ENCODE measurements around the gene FOXI1. TPM values are rescaled to one million over a fixed set of nuclear protein-coding genes. Genes with fewer than 3 reads are reported as not detected.

FOXI1 gene
- total RNA-seq (2013): not detected
- polyA plus RNA-seq (not detected), polyA minus RNA-seq (not detected in 2 replicates), total RNA-seq (0.21 to 3.9 (median 2.3) reads per million in 11 experiments)

DNA sequence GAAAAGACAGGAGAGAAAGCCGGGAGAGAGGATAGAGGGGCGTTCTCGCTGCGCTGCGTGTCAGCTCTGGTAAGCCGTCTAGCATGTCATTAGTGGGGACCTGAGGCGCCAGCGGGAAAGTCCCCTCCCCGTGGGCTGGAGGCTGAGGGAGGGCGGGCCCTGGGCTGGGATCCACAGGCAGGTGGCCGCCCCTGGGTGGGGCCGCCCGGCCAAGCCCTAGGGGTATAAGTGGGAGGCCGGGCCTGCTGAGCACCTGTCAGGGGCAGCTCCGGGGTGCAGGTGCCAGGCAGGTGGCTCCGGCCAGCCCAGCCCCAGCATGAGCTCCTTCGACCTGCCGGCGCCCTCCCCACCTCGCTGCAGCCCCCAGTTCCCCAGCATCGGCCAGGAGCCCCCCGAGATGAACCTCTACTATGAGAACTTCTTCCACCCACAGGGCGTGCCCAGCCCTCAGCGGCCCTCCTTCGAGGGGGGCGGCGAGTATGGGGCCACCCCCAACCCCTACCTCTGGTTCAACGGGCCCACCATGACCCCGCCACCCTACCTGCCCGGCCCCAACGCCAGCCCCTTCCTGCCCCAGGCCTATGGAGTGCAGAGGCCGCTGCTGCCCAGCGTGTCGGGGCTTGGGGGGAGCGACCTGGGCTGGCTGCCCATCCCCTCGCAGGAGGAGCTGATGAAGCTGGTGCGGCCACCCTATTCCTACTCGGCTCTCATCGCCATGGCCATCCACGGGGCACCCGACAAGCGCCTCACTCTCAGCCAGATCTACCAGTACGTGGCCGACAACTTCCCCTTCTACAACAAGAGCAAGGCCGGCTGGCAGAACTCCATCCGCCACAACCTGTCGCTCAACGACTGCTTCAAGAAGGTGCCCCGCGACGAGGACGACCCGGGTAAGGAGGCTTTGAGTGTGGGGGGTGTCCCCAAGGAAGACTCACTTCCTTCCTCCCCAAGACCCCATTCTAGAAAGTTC, at the start of gene FOXI1:
FOXI1 (plus strand) TSS at position 256 of the 970 bp plus-strand sequence; CDS start at position 317, 61 bp downstream.
- TF ChIP-seq, protein P1, sequence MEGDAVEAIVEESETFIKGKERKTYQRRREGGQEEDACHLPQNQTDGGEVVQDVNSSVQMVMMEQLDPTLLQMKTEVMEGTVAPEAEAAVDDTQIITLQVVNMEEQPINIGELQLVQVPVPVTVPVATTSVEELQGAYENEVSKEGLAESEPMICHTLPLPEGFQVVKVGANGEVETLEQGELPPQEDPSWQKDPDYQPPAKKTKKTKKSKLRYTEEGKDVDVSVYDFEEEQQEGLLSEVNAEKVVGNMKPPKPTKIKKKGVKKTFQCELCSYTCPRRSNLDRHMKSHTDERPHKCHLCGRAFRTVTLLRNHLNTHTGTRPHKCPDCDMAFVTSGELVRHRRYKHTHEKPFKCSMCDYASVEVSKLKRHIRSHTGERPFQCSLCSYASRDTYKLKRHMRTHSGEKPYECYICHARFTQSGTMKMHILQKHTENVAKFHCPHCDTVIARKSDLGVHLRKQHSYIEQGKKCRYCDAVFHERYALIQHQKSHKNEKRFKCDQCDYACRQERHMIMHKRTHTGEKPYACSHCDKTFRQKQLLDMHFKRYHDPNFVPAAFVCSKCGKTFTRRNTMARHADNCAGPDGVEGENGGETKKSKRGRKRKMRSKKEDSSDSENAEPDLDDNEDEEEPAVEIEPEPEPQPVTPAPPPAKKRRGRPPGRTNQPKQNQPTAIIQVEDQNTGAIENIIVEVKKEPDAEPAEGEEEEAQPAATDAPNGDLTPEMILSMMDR (IDR thresholded peaks at IDR 0.05): no peak
- H3K4me3 ChIP-seq (replicated peaks in 1 of 3; ENCODE audit: low read depth in 2 of 3, low read length in 3 of 3): no peak within 1 kb of the TSS
- H3K4me1 ChIP-seq (ENCODE audit: control insufficient read depth in 1 of 2, insufficient read depth in 2 of 2, low read length in 2 of 2): peaks cover under 1 to 3% of the 10 kb centered on the region in 2 donors
- H4K20me1 ChIP-seq (ENCODE audit: insufficient read depth, low read length): no peaks in the 10 kb centered on the region
- WGBS (ENCODE audit: insufficient coverage): 75% methylated on average over 35 of the region's 53 CpGs
- no peak within 1 kb of the TSS for H3K9ac ChIP-seq (ENCODE audit: insufficient read depth, low read length, poor library complexity, severe bottlenecking)
- peak within 1 kb of the TSS in 2 of 7 donors; percentile 0 to 26 for H3K27ac Mint-ChIP-seq
- peak in 2 of 3 donors; percentile 23 to 26 for DNase-seq
- H2AFZ ChIP-seq (ENCODE audit: insufficient read depth, low read depth, low read length, poor library complexity, severe bottlenecking): no peak within 1 kb of the TSS
- no peaks in the 10 kb centered on the region for H3K79me2 ChIP-seq (ENCODE audit: insufficient read depth, low read length)
- no peaks in the 10 kb centered on the region for H3K9me3 ChIP-seq (replicated peaks in 1 of 2; ENCODE audit: control insufficient read depth in 1 of 2, insufficient read depth in 1 of 2, low read length in 2 of 2)
- intact Hi-C loops (cut with micrococcal nuclease): loop anchor here (10.0 kb wide), 2 partner anchors 239 to 309 kb away; no protein-coding TSS in a partner anchor
- peak within 1 kb of the TSS in 1 of 2 donors; percentile 30 for H3K4me3 Mint-ChIP-seq
- H3K9me3 Mint-ChIP-seq: peaks cover 0 to 2% (median 0%) of the 10 kb centered on the region in 7 donors
- H3K27me3 ChIP-seq (ENCODE audit: control insufficient read depth in 2 of 2, insufficient read depth in 2 of 2, low read length in 2 of 2): no peaks in the 10 kb centered on the region
- no peaks in the 10 kb centered on the region for H3K36me3 ChIP-seq (replicated peaks in 1 of 2; ENCODE audit: control insufficient read depth in 1 of 2, insufficient read depth in 2 of 2, low read length in 2 of 2)
- no peak within 1 kb of the TSS for H3K27ac ChIP-seq (ENCODE audit: low read depth in 1 of 2, low read length in 2 of 2)
- peaks cover 9 to 18% (median 10%) of the 10 kb centered on the region in 3 donors for H3K27me3 Mint-ChIP-seq (ENCODE audit: low read depth in 3 of 3)
- H3K4me2 ChIP-seq (replicated peaks; ENCODE audit: extremely low read depth, low read length, poor library complexity, severe bottlenecking): no peak within 1 kb of the TSS
- H3K4me1 Mint-ChIP-seq: peaks cover 7% of the 10 kb centered on the region
- no peaks in the 10 kb centered on the region for H3K36me3 Mint-ChIP-seq

DNA sequence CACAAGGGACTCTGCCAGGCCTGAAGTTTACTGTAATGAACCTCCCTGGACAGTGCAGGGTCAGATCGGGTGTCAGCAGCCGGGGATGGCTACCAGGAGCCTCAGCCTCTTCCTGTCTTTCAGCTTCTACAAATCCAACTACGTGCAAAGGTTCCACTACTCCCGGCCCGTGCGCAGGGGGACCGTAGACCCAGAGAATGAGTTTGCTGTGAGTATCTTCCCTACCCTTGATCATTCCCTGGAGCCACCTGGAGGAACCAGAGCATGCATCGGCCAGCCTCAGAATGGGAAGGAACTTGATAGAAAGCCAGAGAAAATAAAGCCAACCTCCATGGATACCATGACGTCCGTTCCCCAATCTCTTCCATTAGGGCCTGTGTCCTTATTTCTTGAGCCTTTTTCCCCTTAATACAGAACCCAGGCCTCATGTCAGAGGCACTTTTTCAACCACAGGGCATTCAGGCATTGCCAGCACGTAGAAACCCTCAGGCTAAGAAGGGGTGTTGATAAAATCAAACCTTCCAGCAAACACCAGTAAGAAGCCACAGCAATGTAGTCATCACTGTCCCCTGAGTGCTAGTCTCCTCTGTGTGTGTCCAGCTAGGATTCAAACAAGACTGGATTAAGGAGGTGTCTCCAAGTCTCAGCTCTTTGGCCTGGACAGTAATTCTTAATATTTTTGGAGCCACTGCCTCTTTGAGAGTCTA, 49.0 kb upstream of the FOXI1 start:
- H3K4me1 Mint-ChIP-seq: no peaks in the 10 kb centered on the region
- H3K9ac ChIP-seq (ENCODE audit: insufficient read depth, low read length, poor library complexity, severe bottlenecking): no peak overlapping the region
- intact Hi-C loops (cut with micrococcal nuclease): no loop called here
- H3K27me3 ChIP-seq (ENCODE audit: control insufficient read depth in 2 of 2, insufficient read depth in 2 of 2, low read length in 2 of 2): no peaks in the 10 kb centered on the region
- H4K20me1 ChIP-seq (ENCODE audit: insufficient read depth, low read length): peaks cover 40% of the 10 kb centered on the region
- H3K4me1 ChIP-seq (ENCODE audit: control insufficient read depth in 1 of 2, insufficient read depth in 2 of 2, low read length in 2 of 2): no peaks in the 10 kb centered on the region
- no peak overlapping the region for H3K4me2 ChIP-seq (replicated peaks; ENCODE audit: extremely low read depth, low read length, poor library complexity, severe bottlenecking)
- no peaks in the 10 kb centered on the region for H3K79me2 ChIP-seq (ENCODE audit: insufficient read depth, low read length)
- H2AFZ ChIP-seq (ENCODE audit: insufficient read depth, low read depth, low read length, poor library complexity, severe bottlenecking): no peak overlapping the region
- peaks cover 94 to 100% of the 10 kb centered on the region in 2 donors for H3K36me3 ChIP-seq (replicated peaks in 1 of 2; ENCODE audit: control insufficient read depth in 1 of 2, insufficient read depth in 2 of 2, low read length in 2 of 2)
- 100% methylated on average over 4 of the region's 11 CpGs for WGBS (ENCODE audit: insufficient coverage)
- H3K9me3 Mint-ChIP-seq: peaks cover 0 to 8% (median 2%) of the 10 kb centered on the region in 7 donors
- TF ChIP-seq, protein P1 (IDR thresholded peaks at IDR 0.05): no peak
- no peak overlapping the region for H3K27ac ChIP-seq (ENCODE audit: low read depth in 1 of 2, low read length in 2 of 2)
- no peak overlapping the region for H3K4me3 ChIP-seq (replicated peaks in 1 of 3; ENCODE audit: low read depth in 2 of 3, low read length in 3 of 3)
- peaks cover 92 to 100% of the 10 kb centered on the region in 2 donors for H3K36me3 Mint-ChIP-seq
- no peak for DNase-seq
- H3K9me3 ChIP-seq (replicated peaks in 1 of 2; ENCODE audit: control insufficient read depth in 1 of 2, insufficient read depth in 1 of 2, low read length in 2 of 2): no peaks in the 10 kb centered on the region
- peak overlapping the region in 1 of 7 donors; percentile 42 for H3K27ac Mint-ChIP-seq
- no peaks in the 10 kb centered on the region for H3K27me3 Mint-ChIP-seq (ENCODE audit: low read depth in 3 of 3)
- no peak overlapping the region for H3K4me3 Mint-ChIP-seq
